Brain microvascular endothelial cell (primary cell): ENCODE data around the gene SALL3.

Experiments
- DNase-seq: peaks from one replicate; pipeline ENCODE4 v3.0.0-alpha.2; 2020
- H3K27ac ChIP-seq: fragments of 250-450 bp; sonication (Bioruptor Pico); 2 replicates; pipeline ENCODE4 v1.5.1; 2020; ENCODE audit warnings: mild to moderate bottlenecking, moderate library complexity
- H3K27me3 ChIP-seq: fragments of 250-450 bp; sonication (Bioruptor Pico); replicated peaks from 2 replicates; pipeline ENCODE4 v1.5.1; 2020; ENCODE audit warnings: mild to moderate bottlenecking
- H3K36me3 ChIP-seq: fragments of 250-450 bp; sonication (Bioruptor Pico); replicated peaks from 2 replicates; pipeline ENCODE4 v1.5.1; 2020; ENCODE audit warnings: mild to moderate bottlenecking
- H3K4me3 ChIP-seq: 2 replicates; pipeline ENCODE4 v1.5.1; 2011; ENCODE audit warnings: low read depth, mild to moderate bottlenecking, control low read depth, low read length, moderate library complexity
- CTCF ChIP-seq: IDR thresholded peaks from 2 replicates; pipeline ENCODE4 v1.5.1; 2011; ENCODE audit warnings: low read depth, mild to moderate bottlenecking, moderate library complexity, low read length, control low read depth, inconsistent platforms; ENCODE audit errors: missing control alignments
- in situ Hi-C: cut with HindIII; loops from 2 replicates; pipeline ENCODE4 v1.10.0; 2017; ENCODE audit warnings: low sequenced_read_pairs, low pct_ligation_motif_present

The SALL3 gene

GRCh38 chr18:78996741-78997490, 17.3 kb downstream of the SALL3 start:
- no peak for TF ChIP-seq CTCF
- no peak for DNase-seq
- H3K4me3 ChIP-seq, result no peak overlapping the region
- in situ Hi-C loops, result no loop called here
- no peak overlapping the region for H3K27ac ChIP-seq
- H3K36me3 ChIP-seq, result no peaks in the 10 kb centered on the region
- no peaks in the 10 kb centered on the region for H3K27me3 ChIP-seq

DNA sequence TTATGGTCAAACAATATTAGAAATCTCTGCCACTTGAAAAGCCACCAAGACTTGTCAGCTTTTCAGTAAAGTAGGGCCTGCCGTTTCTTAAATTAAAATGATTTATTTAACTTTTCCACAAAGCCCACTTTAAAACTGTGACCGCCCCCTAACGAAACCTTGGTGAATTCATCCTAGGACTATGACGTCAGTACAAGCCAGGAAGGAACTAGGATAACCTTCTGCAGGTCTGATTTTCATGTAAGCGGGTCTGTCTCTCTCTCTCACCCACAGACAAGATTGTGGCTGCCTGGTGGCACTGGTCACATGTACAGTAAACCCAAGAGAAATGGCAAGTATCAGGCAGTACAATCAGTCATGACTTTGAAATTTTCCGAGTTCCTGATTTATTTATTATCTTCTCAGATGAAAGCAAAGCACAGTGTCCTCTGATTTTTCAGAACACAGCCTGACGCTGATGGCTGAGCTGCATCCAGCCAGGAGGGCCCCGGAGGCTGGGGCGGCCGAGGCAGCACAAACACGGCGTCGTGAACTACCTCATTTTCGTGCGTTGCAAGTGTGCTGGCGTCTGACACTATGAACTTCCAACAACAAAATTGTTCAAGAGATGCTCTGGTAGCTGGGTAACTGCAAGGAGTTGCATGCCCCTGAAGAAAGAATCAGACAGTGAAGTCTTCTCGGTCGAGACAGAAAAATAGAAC, 18.9 kb downstream of the SALL3 start:
- no peaks in the 10 kb centered on the region for H3K36me3 ChIP-seq
- no peaks in the 10 kb centered on the region for H3K27me3 ChIP-seq
- DNase-seq, result no peak
- no peak overlapping the region for H3K4me3 ChIP-seq
- TF ChIP-seq CTCF, result no peak
- H3K27ac ChIP-seq, result no peak overlapping the region
- in situ Hi-C loops, result no loop called here

- no peak for DNase-seq
- Histone ChIP-seq H3K27ac (no peak overlapping the region), H3K27me3 (no peaks in the 10 kb centered on the region), H3K36me3 (no peaks in the 10 kb centered on the region), H3K4me3 (no peak overlapping the region)
- in situ Hi-C loops, result no loop called here
- no peak for TF ChIP-seq CTCF
Observed at GRCh38 chr18:78999939-79000338, 20.3 kb downstream of the SALL3 start.

- DNase-seq, result no peak
- no peaks in the 10 kb centered on the region for H3K27me3 ChIP-seq
- H3K4me3 ChIP-seq, result no peak overlapping the region
- no peak overlapping the region for H3K27ac ChIP-seq
- TF ChIP-seq CTCF, result no peak
- in situ Hi-C loops, result no loop called here
- no peaks in the 10 kb centered on the region for H3K36me3 ChIP-seq
Observed at GRCh38 chr18:79000997-79001396, 21.4 kb downstream of the SALL3 start.

DNA sequence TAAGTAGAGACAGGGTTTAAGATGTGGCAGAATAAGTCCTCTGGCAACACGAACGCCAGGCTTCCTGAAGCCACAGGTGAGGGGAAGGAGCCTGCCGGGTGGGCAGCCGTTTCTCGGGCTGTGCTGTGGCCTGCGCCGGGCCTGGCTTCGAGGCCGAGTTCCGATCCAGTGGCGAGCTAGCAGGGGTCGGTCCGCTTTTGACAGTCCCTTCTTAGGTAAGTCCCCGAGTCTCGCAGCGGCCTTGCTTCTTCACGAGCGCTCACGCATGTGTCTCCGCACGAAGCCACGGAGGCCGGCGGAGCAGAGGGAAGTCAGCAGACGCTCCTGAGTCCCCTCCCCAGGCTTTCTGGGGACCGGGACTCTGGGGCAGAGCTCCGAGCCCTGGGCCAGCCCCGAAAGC, 26.0 kb downstream of the SALL3 start:
- H3K4me3 ChIP-seq, result no peak overlapping the region
- no peaks in the 10 kb centered on the region for H3K27me3 ChIP-seq
- no peaks in the 10 kb centered on the region for H3K36me3 ChIP-seq
- TF ChIP-seq CTCF, result no peak
- DNase-seq, result no peak
- in situ Hi-C loops, result no loop called here
- H3K27ac ChIP-seq, result no peak overlapping the region
